Esophagus squamous epithelium (tissue), 5 donors: ENCODE results near the gene COQ8B. TPM values are rescaled to one million over a fixed set of nuclear protein-coding genes. Genes with fewer than 3 reads are reported as not detected.
A peak's percentile ranks its signal among the peaks of the same experiment; 100 is the strongest.

Source experiments
- DNase-seq: peaks from one replicate; lab custom pipeline; 2025; lab: John Stamatoyannopoulos, UW
- H3K27ac ChIP-seq, 4 donors: fragments of 200-600 bp; sonication (generic); one replicate each; pipeline ENCODE4 v1.5.1; 2016 to 2019; ENCODE audit warnings: mild to moderate bottlenecking in 1 of 4
- H3K27me3 ChIP-seq, 4 donors: fragments of 200-600 bp; sonication (generic); 1 replicate in 3 of 4; 2 replicates in 1 of 4; pipeline versions ENCODE4 v1.5.1 to v1.6.0; 2017 to 2021; ENCODE audit warnings: antibody characterized with exemption in 1 of 4
- H3K36me3 ChIP-seq, 3 donors: fragments of 200-600 bp; sonication (generic); one replicate each; pipeline ENCODE4 v1.5.1; 2016 to 2019
- H3K4me1 ChIP-seq, 3 donors: fragments of 200-600 bp; sonication (generic); one replicate each; pipeline ENCODE4 v1.5.1; 2017 to 2019
- H3K4me3 ChIP-seq, 4 donors: fragments of 200-600 bp; sonication (generic); 1 replicate in 3 of 4; 2 replicates in 1 of 4; pipeline ENCODE4 v1.5.1; 2016 to 2019; ENCODE audit warnings: mild to moderate bottlenecking in 2 of 4, moderate library complexity in 1 of 4
- H3K9me3 ChIP-seq, 3 donors: fragments of 200-600 bp; sonication (generic); one replicate each; pipeline ENCODE4 v1.5.1; 2016 to 2019
- POLR2A ChIP-seq, 4 donors: fragments of 450-650 bp; IDR thresholded peaks; one replicate each; pipeline ENCODE4 v1.6.1; 2017; ENCODE audit warnings: antibody characterized with exemption in 4 of 4, mild to moderate bottlenecking in 4 of 4, moderate library complexity in 3 of 4
- WGBS, 2 donors: methylation state at CpG; one replicate each; pipeline ENCODE4 v1.1.5; 2018; 5-methylcytosine and 5-hydroxymethylcytosine counted together
- intact Hi-C: fragments of 100-400 bp; cut with DNase I; formaldehyde crosslinking; loops from one replicate; pipeline ENCODE4 v1.15.0; 2022
- total RNA-seq, 4 donors: library from RNA; depleted of rRNA; stranded (reverse); fragments of >200 nt; gene quantifications; one replicate each; pipeline ENCODE4 v1.1.0, GENCODE V29; 2016
- TF ChIP-seq, protein P1 (sequence below), 6 experiments: fragments of 450-650 bp in 4 of 6; fragments of 200-600 bp in 2 of 6; sonication (generic) in 2 of 6; IDR thresholded peaks; one replicate each; pipeline ENCODE4 v1.5.1; 2016 to 2019; ENCODE audit warnings: antibody characterized with exemption in 6 of 6, mild to moderate bottlenecking in 4 of 6, moderate library complexity in 4 of 6
- donor health status: DM: yes; HTN: yes; CAD: no.

The COQ8B gene
- total RNA-seq, 4 donors from 2014 or later: 19.3 to 64.1 (median 33.3) TPM

DNA sequence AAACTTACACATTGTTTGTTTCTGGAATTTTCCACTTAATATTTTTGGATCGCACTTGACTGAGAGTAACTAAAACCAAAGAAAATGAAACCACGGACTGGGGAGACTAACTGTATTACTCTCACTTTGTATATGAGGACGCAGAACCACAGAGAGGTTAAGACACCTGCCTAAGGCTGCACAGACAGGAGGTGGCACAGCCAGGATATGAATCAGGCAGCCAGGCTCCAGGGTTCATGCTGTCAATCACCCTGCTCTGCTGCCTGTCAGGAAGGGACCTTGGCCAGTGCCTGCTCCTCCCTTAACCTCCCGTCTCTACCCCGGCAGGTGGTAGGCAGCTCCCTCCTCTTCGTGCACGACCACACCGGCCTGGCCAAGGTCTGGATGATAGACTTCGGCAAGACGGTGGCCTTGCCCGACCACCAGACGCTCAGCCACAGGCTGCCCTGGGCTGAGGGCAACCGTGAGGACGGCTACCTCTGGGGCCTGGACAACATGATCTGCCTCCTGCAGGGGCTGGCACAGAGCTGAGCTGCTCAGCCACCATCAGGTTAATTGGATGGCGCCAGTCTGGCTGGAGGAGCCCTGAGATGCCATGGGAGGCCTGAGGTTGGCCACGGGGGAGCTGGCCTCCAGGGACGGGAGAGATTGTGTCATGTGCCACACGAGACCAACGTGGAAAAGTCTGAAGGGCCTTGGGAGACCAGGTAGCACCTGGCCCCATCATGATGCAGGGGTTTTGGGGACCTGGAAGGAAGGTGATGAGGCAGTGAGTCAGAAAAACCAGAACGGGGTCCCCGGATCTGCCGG is 22.5 kb upstream of the COQ8B start:
- Histone ChIP-seq H3K27ac (peak overlapping the region; percentile 55 to 85 (median 80)), H3K36me3 (peaks cover 43 to 73% (median 58%) of the 10 kb centered on the region in 3 donors), H3K9me3 (no peaks in the 10 kb centered on the region), H3K4me1 (peaks cover 17 to 79% (median 22%) of the 10 kb centered on the region in 3 donors), H3K27me3 (no peaks in the 10 kb centered on the region), H3K4me3 (no peak overlapping the region)
- WGBS, 2 donors: 69 to 76% methylated on average over 3 to 11 of the region's 22 CpGs
- intact Hi-C loops: no loop called here
- TF ChIP-seq, protein P1, sequence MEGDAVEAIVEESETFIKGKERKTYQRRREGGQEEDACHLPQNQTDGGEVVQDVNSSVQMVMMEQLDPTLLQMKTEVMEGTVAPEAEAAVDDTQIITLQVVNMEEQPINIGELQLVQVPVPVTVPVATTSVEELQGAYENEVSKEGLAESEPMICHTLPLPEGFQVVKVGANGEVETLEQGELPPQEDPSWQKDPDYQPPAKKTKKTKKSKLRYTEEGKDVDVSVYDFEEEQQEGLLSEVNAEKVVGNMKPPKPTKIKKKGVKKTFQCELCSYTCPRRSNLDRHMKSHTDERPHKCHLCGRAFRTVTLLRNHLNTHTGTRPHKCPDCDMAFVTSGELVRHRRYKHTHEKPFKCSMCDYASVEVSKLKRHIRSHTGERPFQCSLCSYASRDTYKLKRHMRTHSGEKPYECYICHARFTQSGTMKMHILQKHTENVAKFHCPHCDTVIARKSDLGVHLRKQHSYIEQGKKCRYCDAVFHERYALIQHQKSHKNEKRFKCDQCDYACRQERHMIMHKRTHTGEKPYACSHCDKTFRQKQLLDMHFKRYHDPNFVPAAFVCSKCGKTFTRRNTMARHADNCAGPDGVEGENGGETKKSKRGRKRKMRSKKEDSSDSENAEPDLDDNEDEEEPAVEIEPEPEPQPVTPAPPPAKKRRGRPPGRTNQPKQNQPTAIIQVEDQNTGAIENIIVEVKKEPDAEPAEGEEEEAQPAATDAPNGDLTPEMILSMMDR (IDR thresholded peaks at IDR 0.05): no peak
- peak in 1 of 4 donors; percentile 12 for TF ChIP-seq POLR2A (IDR thresholded peaks at IDR 0.05)
- no peak for DNase-seq

DNA sequence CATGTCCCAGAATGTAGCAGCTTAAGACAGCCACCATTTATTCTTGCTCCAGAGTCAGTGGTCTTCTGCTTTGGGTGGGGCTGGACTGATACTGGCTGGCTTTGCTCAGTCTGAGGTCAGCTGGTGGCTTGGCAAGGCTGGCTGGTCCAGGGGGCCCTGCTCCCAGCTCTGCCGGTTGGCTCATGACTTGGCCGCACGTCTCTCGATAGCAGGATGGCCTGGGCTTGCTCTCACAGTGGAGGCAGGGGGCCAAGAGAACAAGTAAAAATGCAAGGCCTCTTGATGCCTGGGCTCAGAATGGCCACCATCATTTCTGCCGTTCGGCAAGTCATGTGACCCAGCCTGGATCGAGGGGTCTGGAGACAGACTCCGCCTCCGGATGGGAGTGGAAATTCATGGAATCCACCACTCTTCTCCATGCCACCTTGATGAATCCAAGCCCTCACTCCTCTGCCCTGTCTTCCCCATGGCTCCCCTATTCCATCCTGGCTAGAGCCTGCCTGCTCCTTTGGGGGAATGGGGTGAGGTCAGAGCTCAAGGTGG is 20.5 kb upstream of the COQ8B start:
- H3K4me1 ChIP-seq: peaks cover 17 to 79% (median 22%) of the 10 kb centered on the region in 3 donors
- no peak overlapping the region for H3K4me3 ChIP-seq
- peaks cover 61 to 86% (median 72%) of the 10 kb centered on the region in 3 donors for H3K36me3 ChIP-seq
- no peak for DNase-seq
- intact Hi-C loops: no loop called here
- no peaks in the 10 kb centered on the region for H3K27me3 ChIP-seq
- no peaks in the 10 kb centered on the region for H3K9me3 ChIP-seq
- WGBS, 2 donors: 85 to 100% methylated on average over 2 to 5 of the region's 9 CpGs
- H3K27ac ChIP-seq: peak overlapping the region; percentile 18 to 85 (median 76)
- TF ChIP-seq, protein P1 (IDR thresholded peaks at IDR 0.05): no peak
- TF ChIP-seq POLR2A (IDR thresholded peaks at IDR 0.05): no peak

DNA sequence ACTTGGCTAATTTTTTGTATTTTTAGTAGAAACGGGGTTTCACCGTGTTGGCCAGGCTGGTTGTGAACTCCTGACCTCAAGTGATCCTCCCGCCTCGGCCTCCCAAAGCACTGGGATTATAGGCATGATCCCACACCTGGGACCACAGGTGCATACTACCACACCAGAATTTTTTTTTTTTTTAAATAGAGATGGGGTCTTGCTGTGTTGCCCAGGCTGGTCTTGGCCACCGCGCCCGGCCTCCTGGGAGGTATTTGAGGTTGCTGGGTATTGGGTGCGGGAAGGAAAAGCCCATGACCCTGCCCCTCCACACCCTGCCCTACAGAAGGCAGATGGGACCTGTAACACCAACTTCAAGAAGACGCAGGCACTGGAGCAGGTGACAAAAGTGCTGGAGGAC is 20.0 kb upstream of the COQ8B start:
- H3K27me3 ChIP-seq: no peaks in the 10 kb centered on the region
- no peak overlapping the region for H3K4me3 ChIP-seq
- H3K27ac ChIP-seq: peak overlapping the region; percentile 55 to 85 (median 76)
- TF ChIP-seq POLR2A (IDR thresholded peaks at IDR 0.05): no peak
- TF ChIP-seq, protein P1 (IDR thresholded peaks at IDR 0.05): no peak
- intact Hi-C loops: no loop called here
- 85 to 95% methylated on average over 4 to 8 of the region's 9 CpGs for WGBS, 2 donors
- peaks cover 17 to 76% (median 22%) of the 10 kb centered on the region in 3 donors for H3K4me1 ChIP-seq
- H3K36me3 ChIP-seq: peaks cover 61 to 90% (median 72%) of the 10 kb centered on the region in 3 donors
- no peak for DNase-seq
- no peaks in the 10 kb centered on the region for H3K9me3 ChIP-seq

DNA sequence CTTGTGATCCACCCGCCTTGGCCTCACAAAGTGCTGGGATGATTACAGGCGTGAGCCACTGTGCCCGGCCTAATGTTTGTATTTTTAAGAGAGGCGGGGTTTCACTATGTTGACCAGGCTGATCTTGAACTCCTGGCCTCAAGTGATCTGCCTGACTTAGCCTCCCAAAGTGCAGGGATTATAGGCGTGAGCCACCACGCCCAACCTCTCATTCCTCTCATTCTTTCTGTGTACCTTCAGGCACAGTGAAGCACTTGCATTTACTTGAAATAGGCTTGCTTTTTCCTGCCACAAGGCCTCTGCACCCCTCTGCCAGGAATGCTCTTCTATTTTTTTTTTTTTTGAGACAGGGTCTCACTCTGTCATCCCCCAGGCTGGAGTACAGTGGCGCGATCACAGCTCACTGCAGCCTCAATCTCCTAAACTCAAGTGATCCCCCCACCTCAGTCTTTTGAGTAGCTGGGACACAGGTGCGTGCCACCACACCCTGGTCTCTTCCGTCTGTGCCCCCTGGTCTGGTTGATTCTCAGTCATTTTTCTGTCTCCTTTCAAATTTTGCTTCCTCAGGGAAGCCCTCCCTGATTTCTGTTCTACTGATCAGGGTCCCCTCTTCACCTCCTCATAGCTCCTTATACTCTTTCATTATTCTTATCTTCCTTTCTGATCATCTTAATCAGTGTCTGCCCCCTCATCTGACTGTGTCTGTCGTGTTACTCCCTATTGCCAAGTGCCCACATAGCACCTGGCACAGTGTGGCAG is 18.5 kb upstream of the COQ8B start:
- peak overlapping the region; percentile 74 to 85 (median 76) for H3K27ac ChIP-seq
- H3K27me3 ChIP-seq: no peaks in the 10 kb centered on the region
- intact Hi-C loops: no loop called here
- no peak for TF ChIP-seq POLR2A (IDR thresholded peaks at IDR 0.05)
- TF ChIP-seq, protein P1 (IDR thresholded peaks at IDR 0.05): no peak
- DNase-seq: no peak
- H3K36me3 ChIP-seq: peaks cover 69 to 100% (median 71%) of the 10 kb centered on the region in 3 donors
- 64 to 70% methylated on average over 10 to 11 of the region's 11 CpGs for WGBS, 2 donors
- H3K4me1 ChIP-seq: peaks cover 9 to 73% (median 11%) of the 10 kb centered on the region in 3 donors
- H3K9me3 ChIP-seq: no peaks in the 10 kb centered on the region
- H3K4me3 ChIP-seq: no peak overlapping the region
